ENCODE data around the gene MT1E.

DNA sequence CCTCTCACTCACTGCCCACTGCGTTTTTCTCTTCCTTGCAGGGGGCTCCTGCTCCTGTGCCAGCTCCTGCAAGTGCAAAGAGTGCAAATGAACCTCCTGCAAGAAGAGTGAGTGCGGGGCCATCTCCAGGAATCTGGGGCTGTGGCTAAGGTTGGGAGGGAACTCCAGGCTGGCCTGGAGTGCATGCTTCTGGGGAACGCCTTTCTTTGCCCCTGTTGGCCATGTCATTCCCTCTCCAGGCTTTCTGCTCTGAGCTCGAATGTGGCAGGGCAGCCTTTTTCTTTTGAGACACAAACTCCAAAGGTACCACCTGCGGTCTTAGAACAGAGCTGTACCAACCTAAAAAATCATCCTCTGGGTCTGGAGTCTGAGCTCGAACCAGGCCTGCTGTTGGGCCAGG, 7.4 kb upstream of the MT1E start:
- TF ChIP-seq, protein P1, sequence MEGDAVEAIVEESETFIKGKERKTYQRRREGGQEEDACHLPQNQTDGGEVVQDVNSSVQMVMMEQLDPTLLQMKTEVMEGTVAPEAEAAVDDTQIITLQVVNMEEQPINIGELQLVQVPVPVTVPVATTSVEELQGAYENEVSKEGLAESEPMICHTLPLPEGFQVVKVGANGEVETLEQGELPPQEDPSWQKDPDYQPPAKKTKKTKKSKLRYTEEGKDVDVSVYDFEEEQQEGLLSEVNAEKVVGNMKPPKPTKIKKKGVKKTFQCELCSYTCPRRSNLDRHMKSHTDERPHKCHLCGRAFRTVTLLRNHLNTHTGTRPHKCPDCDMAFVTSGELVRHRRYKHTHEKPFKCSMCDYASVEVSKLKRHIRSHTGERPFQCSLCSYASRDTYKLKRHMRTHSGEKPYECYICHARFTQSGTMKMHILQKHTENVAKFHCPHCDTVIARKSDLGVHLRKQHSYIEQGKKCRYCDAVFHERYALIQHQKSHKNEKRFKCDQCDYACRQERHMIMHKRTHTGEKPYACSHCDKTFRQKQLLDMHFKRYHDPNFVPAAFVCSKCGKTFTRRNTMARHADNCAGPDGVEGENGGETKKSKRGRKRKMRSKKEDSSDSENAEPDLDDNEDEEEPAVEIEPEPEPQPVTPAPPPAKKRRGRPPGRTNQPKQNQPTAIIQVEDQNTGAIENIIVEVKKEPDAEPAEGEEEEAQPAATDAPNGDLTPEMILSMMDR (IDR thresholded peaks at IDR 0.05; ENCODE audit: low read length), result no peak
- no peak for TF ChIP-seq EZH2 (optimal IDR thresholded peaks at IDR 0.05; ENCODE audit: low read depth, low read length)
- no peak for TF ChIP-seq EZH2phosphoT487 (IDR thresholded peaks at IDR 0.05; ENCODE audit: low read length)
